ENCODE data around the gene DENR.
A peak's percentile ranks its signal among the peaks of the same experiment; 100 is the strongest.
"Not testable (repeated sequence)": the region's sequence is repeated elsewhere in the genome, so short reads cannot be mapped to it uniquely, and the experiment has no call there.

DENR gene

DNA sequence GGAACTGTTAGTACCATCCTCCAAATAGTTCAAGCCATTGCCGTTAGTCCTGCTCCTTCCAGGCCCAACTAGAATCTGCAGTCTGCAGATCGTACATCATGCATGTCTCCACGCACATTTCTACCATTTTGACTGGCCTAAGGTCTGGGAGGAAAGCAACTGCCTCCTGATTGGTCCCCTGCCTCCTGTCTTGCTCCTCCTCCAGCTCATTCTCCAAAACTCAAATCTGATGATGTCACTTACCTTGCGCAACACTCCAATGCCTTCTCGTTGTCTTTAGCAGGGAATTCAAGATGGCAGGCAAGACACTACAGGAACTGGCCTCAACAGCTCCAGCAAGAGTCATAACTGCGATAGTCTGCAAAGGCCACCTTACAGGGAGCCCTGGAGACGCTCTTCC, 12.3 kb upstream of the DENR start:
- DNase-seq, result no peak

DNA sequence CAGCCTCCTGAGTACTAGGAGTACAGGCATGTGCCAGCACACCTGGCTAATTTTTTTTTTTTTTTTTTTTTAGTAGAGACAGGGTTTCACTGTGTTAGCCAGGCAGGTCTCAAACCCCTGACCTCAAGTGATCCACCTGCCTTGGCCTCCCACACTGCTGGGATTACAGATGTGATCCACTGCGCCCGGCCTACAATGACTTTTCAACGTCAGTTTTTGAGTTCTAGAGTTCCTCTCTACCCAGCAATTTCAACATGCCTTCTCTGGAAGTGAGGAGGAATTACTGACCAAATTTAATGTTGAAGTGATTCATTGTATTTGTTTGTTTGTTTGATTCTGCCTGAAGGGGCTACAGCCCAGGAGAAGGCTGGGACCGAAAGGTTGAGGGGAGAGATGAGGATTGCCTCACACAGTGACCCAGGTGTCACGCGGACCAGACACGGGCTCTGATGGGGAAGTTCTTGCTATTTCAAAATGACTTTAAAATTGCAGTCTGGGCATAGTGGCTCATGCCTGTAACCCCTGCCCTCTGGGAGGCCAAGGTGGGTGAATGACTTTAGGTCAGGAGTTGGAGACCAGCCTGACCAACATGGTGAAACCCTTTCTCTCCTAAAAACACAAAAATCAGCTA, 8.6 kb upstream of the DENR start:
- peak in 2 of 51 donors; percentile 3 to 16 for DNase-seq

GRCh38 chr12:122747224-122748135, 5.1 kb upstream of the DENR start:
- DNase-seq, result no peak

DNA sequence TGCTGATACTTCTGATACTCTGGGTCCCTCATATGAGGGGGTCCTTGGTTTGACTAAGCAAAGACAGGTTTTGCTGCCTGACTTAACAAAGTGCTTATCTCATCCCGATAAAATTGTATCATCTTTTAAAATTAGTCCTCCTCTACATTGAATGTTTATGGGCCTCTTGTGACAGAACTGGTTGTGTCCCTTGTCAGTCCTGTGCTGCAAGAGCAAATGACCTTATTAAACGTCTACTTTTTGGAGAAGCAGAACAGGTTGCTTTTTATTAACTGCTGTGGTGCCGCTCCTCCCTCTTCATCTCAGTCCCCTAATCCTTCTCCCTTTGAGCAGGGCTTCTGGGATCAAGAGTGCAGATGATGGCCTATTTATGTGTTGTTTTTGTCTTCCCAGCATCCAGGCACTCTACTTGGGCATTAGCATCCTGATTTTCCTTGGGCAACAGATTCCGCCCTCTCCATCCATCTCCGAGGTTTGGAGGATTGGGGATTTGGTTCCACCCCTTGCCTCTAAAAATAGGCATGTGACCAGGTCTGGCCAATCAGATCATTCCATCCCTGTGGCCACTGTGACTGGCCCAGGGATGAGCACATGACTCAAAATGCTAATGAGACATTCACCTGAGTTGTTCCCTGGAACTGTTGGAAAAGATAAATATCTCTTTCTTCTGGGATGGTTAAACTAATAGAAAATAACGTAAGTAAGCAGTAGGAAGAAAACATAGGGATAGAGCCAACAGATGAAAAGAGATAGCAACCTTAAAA, 2.9 kb upstream of the DENR start:
- DNase-seq, result no peak

GRCh38 chr12:122750781-122751515, 1.7 kb upstream of the DENR start:
- DNase-seq, result not testable (repeated sequence)

DNA sequence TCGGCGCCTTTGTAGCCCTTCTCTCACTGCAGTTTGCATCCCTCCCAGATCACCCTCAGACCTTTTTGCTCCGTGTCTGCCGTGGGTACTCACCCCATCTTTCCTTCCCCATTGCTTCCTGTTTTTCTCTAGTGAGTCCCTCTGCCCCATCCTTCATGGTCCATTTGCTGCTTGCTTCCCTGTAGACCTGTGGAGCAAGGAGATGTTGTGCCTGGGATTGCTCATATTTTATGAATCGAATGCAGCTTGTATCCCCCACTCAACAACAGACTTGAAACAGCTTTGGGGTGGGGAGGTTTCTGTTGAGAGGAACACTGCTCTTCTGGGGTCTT, 661 bp downstream of the DENR start:
- DNase-seq, result no peak

DNA sequence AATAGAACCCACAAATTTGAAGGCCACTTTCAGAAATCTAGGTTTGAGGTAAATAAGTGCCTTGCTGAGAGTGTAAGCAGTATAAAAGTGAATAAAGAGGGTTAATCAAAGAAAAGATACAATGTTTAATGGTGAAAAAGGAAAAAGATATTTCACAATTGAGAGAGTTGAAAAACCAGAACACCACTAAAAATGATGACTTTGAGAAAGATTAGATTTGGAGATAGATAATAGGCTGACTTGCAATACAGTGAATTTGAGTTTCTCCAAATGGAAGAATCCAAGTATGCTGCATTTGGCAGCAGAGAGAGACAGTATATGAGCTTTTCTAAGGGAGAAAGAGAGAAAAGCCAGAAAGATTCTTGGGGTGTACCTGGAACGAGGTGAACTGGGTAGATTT, 2.2 kb downstream of the DENR start:
- no peak for DNase-seq

DNA sequence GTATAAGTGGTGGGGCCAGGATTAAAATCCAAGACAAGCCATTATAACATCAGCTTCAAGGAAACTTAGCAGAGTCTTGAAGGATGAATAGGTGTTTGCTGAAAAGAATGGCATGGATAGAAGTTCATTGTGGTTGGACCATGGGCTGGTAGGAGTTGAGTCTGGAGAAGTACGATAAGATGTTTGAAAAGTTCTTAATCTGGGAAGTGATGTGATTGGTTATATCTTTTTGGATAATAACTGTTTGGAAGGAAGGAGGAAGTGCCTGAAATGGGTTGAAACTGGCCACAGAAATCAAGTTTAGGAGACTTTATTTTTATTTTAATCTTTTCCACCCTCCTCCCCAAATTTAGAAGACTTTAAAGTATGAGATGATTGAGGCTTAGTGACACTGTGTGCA, 4.9 kb downstream of the DENR start:
- no peak for DNase-seq

- DNase-seq, result no peak
Observed at GRCh38 chr12:122785503-122785902, 32.9 kb downstream of the DENR start.

DNA sequence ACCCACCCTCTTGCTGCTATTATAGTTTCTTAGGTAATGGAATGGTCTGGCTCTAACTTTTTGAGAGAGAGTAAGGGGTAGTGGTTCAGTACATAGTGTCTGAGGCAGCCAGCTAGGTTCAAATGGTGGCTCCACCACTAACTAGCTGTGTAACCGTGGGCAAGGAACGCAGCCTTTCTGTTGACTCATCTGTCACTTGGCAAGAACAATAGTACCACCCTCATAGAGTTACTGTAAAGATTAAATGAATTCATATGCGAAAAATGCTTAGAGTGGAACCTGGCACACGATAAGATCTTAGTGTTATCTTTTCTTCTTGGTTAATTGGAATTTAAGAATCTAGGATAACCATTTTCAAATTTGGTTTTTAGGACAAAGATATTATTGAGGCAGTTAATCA, 35.8 kb downstream of the DENR start:
- DNase-seq, result peak in 1 of 51 donors; percentile 5

DNA sequence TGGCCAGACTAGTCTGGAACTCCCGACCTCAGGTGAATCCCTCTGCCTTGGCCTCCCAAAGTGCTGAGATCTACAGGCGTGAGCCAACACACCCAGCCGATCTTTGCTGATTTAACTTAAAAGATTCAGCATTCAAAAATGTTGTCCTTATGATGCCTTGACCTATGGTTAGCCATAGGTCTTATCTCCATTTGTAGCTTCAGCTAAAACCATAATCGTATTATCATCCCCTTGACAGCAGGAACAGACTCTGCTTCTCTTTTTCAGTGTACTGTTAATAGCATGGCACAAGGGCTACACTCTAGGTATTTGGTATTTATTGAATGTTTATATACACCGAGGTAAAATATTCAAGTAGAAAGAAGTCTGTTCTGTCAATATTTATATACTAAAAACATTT, 37.0 kb downstream of the DENR start:
- no peak for DNase-seq

DNA sequence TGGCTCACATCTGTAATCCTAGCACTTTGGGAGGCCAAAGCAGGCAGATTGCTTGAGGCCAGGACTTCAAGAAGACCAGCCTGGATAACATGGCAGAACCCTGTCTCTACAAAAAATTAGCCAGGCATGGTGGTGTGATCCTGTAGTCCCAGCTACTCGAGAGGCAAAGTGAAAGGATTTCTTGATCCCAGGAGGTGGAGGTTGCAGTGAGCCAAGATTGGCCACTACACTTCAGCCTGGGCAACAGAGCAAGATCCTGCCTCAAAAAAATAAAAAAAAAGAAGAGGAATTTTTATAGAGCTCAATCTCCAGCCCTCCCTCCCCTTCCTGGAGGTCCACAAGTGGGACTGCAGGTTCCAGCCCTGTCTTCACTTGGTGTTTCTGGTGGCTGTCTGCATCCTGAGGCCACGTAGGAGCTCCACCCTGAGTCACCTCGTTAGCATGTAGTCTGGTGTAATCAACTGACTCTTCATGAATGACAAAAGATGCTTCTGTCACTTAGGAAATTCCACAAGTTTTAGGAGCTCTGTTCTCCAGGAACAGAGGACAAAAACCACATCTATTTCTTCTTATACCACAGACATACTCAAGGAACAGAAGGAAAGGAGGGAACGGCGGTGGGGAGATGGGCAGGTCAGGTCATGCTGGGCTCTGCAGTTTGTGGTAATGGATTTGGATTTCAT, 37.9 kb downstream of the DENR start:
- no peak for DNase-seq

DNA sequence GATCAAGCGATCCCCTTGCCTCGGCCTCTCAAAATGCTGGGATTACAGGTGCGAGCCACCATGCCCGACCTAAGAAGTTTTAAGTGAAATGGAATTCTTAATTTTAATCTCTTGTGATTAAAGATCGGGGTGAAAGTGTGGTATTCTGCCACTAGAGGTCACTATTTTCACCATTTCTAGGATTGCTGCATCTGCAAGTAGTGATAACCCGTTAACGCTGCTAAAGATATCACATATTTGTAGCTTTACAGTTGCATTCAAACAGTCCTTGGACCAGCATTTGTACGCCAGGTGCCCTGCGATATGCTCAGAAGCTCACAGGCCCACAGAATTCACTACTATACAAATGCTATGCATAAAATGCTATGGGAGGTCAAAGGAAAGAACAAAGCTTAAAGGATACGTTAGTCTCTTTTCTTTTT, 41.1 kb downstream of the DENR start:
- peak in 5 of 51 donors; percentile 0 to 69 (median 8) for DNase-seq

GRCh38 chr12:122795807-122796206, 43.2 kb downstream of the DENR start:
- no peak for DNase-seq

DNA sequence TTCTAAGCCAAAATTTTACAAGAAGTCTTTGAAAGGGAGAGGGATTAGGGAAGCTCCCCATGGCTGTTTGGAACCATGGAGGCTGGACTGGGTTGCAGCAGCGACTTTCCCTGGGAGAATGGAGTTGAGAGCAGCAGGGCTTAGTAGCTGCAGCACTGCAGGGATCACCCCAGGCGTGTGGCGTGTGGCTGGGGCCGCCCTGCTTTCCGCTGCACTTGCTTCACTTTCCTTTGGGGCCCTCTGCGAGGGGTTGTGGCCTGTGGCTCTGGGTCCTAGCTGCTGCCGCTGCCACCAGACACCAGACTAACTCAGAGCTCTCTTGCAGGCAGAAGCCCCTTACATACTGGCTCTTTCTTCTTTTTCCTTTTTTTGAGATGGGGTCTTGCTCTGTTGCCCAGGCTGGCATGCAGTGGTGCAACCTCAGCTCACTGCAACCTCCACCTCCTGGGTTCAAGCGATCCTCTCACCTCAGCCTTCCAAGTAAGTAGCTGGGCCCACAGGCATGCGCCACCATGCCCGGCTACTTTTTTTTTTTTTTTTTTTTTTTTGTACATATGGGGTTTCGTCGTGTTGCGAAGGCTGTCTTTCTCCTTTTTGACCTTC, 47.1 kb downstream of the DENR start:
- DNase-seq, result no peak

DNA sequence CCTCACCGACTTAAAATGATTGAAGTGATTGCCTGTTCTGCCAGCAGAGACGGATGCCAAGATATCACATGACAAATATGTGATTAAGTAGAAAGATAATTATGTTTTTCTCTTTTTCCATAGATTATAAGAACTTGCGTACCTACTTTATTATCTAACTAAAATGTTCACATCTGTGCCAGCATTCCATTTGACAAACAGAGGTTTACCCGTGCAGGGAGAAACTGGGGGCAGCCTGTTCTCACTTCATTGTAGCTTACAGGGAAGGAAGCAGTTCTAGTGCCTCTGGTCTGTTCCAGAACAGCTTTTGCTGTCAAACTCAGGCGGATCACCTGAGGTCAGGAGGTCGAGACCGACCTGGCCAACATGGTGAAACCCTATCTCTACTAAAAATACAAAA, 51.3 kb downstream of the DENR start:
- no peak for DNase-seq

- not testable (repeated sequence) for DNase-seq
Observed at GRCh38 chr12:122804957-122805356, 52.3 kb downstream of the DENR start.

DNA sequence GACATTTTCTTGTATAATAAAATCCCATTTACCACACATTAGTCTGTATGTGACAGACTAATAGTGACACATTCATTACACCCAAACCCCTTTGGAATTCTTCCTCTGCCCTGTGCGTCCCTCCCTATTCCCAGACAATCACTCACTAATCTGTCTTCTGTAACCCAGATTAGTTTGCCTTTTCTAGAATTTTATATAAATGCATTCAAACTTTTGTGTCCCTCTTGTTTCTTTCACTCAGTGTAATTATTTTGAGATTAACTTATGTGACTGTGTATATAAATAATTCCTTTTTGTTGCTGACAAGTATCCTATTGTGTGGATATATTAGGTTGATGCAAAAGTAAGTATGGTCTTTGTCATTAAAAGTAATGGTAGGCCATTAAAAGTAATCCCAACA, 55.0 kb downstream of the DENR start:
- no peak for DNase-seq

GRCh38 chr12:122811777-122812176, 59.2 kb downstream of the DENR start:
- DNase-seq, result no peak

GRCh38 chr12:122813310-122813713, 60.7 kb downstream of the DENR start:
- DNase-seq, result peak in 1 of 51 donors; percentile 9
